HL-60 (cell line): Measurements from ENCODE around the gene ANKS1B.
"Not testable (repeated sequence)": the region's sequence is repeated elsewhere in the genome, so short reads cannot be mapped to it uniquely, and the experiment has no call there.

Experiments
- CTCF ChIP-seq: IDR thresholded peaks from one replicate; pipeline ENCODE4 v1.5.1; 2011; ENCODE audit warnings: low read length, control low read depth, inconsistent platforms; ENCODE audit not compliant: insufficient read depth
- GABPA ChIP-seq: IDR thresholded peaks from 2 replicates; pipeline ENCODE4 v1.6.1; 2012; ENCODE audit warnings: low read depth
- POLR2AphosphoS5 ChIP-seq: IDR thresholded peaks from 2 replicates; pipeline ENCODE4 v1.6.1; 2012; ENCODE audit warnings: low read depth
- REST ChIP-seq: IDR thresholded peaks from 2 replicates; pipeline ENCODE4 v1.6.1; 2012; ENCODE audit warnings: low read depth; ENCODE audit not compliant: insufficient replicate concordance
- SPI1 ChIP-seq: IDR thresholded peaks from 2 replicates; pipeline ENCODE4 v1.6.1; 2012; ENCODE audit warnings: low read depth, mild to moderate bottlenecking, borderline replicate concordance

GRCh38 chr12:99714921-99715320 is 269.8 kb downstream of the ANKS1B start:
- TF ChIP-seq POLR2AphosphoS5, CTCF, SPI1, REST, GABPA: not testable (repeated sequence)
